ENCODE measurements around the gene PRLH. TPM values are rescaled to one million over a fixed set of nuclear protein-coding genes. Genes with fewer than 3 reads are reported as not detected.
A peak's percentile ranks its signal among the peaks of the same experiment; 100 is the strongest.

The PRLH gene, protein sequence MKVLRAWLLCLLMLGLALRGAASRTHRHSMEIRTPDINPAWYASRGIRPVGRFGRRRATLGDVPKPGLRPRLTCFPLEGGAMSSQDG
- not detected for total RNA-seq

DNA sequence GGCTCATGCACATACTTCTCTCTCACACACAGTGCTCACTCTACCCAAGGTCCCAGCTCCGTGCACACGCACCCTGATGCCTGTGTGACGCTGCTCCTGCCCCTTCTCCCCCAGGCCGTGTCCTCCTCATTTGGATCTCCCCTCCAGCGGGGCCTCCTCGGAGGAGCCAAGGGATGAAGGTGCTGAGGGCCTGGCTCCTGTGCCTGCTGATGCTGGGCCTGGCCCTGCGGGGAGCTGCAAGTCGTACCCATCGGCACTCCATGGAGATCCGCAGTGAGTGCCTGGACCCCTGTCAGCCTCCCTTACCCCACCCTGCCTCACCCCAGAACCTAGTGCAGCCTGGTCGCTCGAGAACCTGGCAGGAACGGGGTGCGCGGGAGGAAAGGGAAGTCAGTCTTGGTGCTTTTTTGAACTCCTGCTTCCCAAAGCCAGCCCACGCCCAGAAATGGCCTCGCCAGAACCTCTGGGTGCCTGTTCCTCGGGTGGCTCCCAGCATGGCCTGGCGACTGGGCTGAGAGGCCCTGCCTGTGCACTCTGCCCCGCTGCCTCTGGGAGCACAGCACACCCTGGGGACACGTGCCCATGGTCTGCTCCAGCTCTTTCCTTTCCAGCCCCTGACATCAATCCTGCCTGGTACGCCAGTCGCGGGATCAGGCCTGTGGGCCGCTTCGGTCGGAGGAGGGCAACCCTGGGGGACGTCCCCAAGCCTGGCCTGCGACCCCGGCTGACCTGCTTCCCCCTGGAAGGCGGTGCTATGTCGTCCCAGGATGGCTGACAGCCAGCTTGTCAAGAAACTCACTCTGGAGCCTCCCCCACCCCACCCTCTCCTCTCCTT, at the start of gene PRLH:
Gene PRLH (plus strand): TSS at position 174 of the 835 bp plus-strand sequence. CDS start 0 bp downstream, at position 174.
- DNase-seq (ENCODE audit: low spot score), result no peak
- intact Hi-C loops (cut with DNase I), result no loop called here
- ATAC-seq, result no peak

DNA sequence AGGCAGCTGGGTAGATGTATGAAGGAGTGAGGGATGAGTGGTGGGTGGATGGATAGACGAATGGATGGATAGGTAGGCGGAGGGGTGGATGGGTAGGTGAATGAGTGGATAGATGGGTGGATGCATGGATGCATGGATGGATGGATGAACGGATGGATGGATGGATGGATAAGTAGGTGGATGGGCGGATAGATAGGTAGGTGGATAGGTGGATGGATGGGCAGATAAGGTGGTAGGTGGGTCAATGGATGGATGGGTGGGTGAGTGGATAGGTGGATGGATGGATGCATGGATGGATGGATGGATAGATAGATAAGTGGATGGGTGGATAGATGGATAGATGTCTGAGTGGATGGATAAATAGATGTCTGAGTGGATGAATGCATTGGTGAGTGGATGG, 49.2 kb upstream of the PRLH start:
- intact Hi-C loops (cut with DNase I), result no loop called here
- no peak for DNase-seq (ENCODE audit: low spot score)
- no peak for ATAC-seq

DNA sequence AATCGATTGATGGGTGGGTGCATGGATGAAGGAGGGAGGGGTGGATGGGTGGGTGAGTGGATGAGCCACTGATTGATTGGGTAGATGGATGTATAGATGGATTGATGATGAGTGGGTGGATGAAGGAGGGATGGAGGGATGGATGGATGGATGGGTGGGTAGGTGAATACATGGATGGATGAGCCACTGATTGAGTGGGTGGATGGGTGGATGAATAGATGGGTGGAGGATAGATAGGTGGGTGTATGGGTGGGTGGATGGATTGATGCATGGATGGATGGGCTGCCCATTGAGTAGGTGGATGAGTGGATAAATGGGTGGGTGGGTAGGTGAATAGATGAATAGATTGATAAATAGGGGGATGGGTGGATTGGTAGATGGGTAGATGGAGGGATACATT, 48.4 kb upstream of the PRLH start:
- ATAC-seq (no peak), DNase-seq (ENCODE audit: low spot score) (no peak)
- intact Hi-C loops (cut with DNase I), result loop anchor here (2.0 kb wide), 1 partner anchor 37 kb away; no protein-coding TSS in a partner anchor

DNA sequence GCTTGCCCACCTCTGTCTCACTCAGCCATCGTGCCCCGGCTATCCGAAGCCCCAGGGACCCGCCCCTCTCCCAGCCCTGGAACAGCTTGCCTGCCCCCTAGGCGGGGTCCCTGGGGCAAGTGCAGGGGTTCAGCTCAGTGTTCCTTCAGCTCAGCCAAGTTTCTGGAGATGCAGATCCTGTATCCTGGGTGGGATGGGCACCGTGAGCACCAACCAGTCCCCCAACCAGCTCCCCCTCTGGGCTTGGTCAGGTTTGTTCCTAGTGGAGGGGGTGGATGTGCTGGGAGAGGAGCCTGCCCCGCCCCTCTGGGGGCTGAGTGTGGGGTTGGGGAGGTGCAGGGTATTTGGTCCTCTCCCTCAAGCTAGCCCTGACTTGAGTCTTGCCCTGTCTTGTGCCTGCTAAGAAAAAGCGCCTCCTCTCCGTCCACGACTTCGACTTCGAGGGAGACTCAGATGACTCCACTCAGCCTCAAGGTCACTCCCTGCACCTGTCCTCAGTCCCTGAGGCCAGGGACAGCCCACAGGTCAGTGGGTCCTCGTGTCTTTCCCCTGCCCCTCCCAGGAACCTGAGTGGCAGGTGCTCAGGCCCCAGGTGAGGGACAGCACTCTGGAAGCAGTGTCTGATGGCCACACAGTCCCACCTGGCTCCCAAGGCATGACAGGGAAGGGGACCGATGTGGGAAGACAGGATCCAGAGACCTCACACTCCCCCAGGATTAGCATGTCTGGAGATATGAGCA, 46.7 kb upstream of the PRLH start:
- intact Hi-C loops (cut with DNase I), result loop anchor here (2.0 kb wide), 1 partner anchor 35 kb away; no protein-coding TSS in a partner anchor
- DNase-seq (ENCODE audit: low spot score) (no peak), ATAC-seq (peak; percentile 37)

DNA sequence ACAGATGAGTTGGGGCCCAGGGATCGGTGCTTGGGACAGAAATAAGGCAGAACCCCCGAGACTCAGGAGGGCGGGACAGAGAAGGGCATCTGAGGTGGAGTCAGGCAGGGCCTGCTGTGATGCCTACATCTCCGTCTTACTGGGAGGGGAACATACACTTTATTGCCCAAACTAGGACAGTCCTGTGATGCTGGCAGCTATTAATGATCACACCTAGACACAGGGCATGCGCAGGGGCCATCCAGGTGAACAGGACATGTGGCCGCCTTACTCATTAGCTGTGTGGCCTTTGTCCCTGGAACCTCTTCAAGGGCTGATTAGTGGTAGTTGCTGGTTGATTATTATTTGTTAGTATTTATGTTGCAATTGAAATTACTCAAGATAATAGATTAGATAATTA, 46.1 kb upstream of the PRLH start:
- ATAC-seq, result no peak
- intact Hi-C loops (cut with DNase I), result no loop called here
- DNase-seq (ENCODE audit: low spot score), result no peak

DNA sequence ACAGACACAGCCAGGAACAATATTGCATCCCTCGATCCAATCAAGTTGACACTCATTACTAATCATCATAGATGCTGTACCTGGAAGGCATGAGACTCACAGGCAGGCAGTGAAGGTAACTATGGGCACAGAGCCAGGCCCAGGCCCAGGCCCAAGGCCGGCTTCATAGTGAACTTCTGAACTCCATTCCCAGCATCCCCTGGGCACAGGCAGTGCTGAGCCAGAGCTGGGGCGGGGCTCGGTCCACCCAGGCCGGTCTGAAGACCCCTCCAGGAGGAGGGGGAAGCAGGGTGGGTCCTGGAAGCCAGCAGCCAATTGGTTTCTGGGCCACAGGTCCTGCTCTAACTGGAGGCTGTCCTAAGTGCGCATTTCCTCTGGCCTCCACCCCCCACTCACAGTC, 41.7 kb upstream of the PRLH start:
- peak; percentile 15 for ATAC-seq

DNA sequence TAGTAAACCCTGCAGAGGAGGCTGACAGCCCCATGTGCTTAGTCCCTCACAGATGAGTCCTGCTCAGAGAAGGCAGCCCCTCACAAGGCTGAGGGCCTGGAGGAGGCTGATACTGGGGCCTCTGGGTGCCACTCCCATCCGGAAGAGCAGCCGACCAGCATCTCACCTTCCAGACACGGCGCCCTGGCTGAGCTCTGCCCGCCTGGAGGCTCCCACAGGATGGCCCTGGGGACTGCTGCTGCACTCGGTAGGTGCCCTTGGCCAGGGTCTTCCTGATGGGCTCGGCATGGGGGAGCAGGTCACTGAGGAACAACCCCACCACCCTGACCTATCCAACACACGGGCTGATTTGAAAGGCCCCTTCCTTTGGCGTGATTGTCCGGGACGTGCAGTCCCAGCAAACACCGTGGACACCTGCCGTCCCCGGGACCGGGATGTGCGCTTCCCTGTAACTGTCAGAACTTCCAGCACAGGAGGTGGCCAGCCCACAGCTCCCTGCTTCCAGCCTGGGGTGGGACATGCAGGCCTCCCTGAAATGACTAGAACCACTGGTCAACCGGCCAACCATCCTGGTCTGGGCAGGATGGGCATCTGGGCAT, 40.7 kb upstream of the PRLH start:
- peak; percentile 24 for ATAC-seq
- no peak for DNase-seq (ENCODE audit: low spot score)

More for the DNA sequence above, 41.7 kb upstream of the PRLH start:
- intact Hi-C loops (cut with DNase I), result no loop called here
- no peak for DNase-seq (ENCODE audit: low spot score)

DNA sequence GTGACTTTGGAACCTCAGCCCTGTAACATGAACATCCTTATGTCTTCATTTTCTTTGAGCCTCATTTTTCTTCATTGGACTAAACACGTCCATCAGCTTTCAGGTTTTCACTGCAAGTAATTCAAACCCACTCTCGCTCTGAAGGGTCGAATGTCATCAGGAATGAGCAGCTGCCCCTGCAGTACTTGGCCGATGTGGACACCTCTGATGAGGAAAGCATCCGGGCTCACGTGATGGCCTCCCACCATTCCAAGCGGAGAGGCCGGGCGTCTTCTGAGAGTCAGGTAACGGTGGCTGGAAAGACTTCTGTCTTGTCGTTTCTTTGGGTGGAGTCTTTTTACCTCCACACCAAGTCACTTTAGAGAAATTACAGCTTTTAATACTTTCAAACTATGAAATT, 39.1 kb upstream of the PRLH start:
- no peak for DNase-seq (ENCODE audit: low spot score)
- no peak for ATAC-seq

More for the DNA sequence above, 40.7 kb upstream of the PRLH start:
- intact Hi-C loops (cut with DNase I), result no loop called here

DNA sequence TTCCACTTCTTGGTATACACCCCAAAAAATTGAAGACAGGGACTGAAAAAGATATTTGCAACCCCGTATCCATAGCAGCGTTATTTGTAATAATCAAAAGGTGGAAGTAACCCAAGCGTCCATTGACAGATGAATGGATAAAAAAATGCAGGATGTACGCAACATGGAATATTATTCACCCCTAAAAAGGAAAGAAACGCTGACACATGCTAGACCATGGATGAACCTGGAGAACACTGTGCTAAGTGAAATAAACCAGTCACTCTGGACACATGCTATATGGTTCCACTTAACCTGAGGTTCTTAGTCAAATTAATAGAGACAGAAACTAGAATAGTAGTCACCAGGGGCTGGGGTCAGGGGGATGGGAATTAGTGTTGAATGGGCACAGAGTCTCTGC, 38.6 kb upstream of the PRLH start:
- no peak for DNase-seq (ENCODE audit: low spot score)
- ATAC-seq, result no peak
- intact Hi-C loops (cut with DNase I), result no loop called here

More for the DNA sequence above, 39.1 kb upstream of the PRLH start:
- intact Hi-C loops (cut with DNase I), result no loop called here

DNA sequence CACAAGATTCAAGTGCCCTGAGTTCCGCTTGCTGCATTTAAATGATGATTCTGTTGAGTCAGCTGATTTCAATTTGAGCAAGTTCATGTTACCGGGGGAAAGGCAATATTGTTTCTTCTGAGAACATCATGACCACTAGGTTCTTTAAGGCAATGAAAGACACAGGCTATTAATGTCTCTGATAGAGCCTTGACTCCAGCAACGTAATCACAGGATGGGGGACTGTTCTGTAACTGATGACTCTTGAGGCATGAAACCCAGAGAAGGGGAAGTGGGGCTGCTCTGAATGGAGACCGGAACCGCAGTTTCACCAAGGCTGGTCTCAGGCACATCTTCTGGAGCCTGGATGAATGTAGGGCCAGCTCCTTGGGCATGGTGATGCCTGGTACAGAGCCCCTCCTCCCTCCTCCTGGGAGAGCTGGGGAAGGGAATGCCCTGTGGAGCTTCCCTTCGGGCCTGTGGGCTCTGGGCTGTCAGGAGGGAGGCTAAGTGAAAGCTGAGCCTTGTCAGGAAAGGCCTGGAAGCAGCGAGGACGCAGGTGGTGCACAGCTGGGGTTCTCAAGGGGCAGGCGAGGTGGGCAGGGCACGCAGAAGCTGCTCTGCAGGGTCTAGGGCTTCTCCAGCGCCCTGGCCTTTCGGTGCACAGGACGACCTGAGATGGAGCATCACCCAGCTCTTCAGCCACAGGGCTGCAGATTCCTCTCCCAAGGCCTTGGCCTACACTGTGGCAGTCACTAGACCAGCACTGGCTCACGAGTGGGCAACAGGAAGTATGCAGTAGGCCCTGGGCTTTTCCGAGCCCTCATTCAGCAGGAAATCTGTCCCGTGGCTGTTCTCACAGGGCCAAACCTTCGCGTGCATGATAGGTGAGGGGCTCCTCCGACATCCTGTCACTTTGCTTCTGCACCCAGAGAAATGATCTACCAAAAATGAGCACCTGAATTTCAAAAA, 36.6 kb upstream of the PRLH start:
- DNase-seq (ENCODE audit: low spot score) (no peak), ATAC-seq (no peak)
- intact Hi-C loops (cut with DNase I), result no loop called here

DNA sequence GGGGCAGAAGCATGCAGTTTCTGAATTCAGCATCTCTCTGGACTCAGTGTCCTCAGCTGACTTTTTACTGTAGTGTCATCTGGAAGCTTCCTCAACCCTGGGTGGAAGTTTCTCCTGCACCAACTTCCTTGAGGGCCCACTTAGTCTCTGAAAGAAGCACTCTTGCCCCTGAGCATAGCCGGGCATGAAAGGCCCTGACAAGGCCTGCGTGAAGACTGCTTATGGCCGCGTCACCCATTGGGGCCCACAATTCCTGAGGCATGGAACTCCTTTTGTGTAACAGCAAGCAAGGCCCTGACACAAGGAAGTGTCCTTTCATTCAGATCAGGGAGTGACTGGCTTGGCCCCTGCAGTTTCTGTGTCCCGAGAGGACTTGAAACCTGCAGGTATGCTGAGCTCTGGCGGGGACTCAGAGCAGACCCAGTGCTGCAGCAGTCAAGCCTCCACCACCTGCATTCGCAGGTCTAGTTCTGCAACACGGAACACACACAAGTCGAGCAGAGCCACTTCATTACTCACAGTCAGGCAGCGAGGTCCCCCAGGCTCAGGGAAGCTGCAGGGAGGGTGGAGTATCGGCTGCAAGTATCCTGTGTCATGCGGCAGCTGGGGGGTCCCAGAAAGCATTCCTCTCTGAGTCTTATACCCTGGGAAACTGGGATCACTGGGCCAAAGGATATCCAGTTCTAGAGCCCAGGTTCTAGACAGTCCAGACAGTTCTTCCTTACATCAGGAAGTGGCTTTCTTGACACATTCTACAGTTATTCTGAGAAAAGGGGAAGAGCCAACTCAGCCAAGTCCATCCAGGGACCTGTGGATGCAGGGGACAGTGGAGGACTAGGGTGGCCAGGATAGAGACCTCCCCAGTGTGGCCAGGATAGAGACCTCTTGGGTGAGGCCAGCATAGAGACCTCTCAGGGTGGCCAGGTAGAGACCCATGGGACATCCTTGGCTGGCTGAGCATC, 35.6 kb upstream of the PRLH start:
- ATAC-seq, result no peak
- no peak for DNase-seq (ENCODE audit: low spot score)
- intact Hi-C loops (cut with DNase I), result no loop called here

DNA sequence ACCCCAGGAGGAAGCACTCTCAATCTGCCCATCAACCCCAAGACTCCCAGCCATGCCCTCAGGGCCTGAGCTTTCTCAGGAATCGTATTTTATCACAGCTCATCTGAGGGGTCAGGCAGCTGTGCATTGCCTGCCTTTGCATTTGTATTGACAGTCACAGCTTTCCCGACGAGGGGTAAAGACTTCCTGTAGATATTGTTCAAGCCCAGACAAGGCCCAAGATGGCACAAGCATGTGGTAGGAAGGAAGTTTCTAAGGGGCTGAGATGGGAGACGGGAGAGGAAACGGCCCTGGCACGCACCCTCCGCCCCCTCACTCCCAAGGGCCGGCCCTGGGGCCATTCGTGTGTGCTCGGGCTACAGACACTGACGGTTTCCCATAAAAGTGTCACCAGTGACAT, 34.2 kb upstream of the PRLH start:
- ATAC-seq (no peak), DNase-seq (ENCODE audit: low spot score) (no peak)
- intact Hi-C loops (cut with DNase I), result no loop called here

DNA sequence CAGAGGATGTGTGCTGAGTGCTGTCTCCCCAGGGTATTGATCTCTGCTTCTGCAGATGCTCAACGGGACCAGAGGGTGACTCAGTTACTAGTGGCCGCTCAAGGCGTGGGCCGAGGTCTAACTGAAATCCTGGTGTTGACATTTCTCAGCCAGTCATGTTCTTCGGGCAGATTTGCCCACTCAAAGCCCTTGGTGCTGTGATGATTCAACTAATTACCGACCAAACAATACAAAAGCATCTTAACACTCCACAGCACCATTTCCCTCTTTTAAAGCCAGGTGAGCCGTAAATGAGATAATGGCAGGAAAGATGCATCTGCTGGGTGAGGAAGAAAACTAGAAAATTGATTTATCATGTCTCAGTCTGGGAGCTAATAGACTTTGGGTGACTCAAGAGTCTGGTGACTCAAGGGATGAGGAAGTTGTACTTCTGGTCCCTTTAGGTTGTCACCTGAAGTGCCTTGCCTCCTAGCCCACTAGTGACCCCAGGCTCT, 32.7 kb upstream of the PRLH start:
- no peak for DNase-seq (ENCODE audit: low spot score)
- ATAC-seq, result no peak
- intact Hi-C loops (cut with DNase I), result no loop called here

DNA sequence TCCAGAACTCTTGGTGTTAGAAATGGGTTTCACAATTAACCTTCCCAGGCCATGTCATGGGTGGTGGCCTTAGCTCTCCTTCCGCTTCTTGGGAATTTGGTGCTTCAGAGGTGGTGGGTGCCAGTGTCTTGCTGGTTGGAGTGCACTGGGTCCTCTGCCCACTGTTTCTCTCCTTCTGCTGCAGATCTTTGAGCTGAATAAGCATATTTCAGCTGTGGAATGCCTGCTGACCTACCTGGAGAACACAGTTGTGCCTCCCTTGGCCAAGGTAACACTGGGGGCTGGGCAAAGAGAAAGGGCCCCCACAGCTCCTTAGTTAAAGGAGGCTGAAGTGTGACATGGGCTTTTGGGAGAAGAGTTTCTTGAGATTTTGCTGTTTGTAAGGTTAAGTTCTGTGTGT, 32.0 kb upstream of the PRLH start:
- ATAC-seq, result no peak
- no peak for DNase-seq (ENCODE audit: low spot score)
- intact Hi-C loops (cut with DNase I), result no loop called here

DNA sequence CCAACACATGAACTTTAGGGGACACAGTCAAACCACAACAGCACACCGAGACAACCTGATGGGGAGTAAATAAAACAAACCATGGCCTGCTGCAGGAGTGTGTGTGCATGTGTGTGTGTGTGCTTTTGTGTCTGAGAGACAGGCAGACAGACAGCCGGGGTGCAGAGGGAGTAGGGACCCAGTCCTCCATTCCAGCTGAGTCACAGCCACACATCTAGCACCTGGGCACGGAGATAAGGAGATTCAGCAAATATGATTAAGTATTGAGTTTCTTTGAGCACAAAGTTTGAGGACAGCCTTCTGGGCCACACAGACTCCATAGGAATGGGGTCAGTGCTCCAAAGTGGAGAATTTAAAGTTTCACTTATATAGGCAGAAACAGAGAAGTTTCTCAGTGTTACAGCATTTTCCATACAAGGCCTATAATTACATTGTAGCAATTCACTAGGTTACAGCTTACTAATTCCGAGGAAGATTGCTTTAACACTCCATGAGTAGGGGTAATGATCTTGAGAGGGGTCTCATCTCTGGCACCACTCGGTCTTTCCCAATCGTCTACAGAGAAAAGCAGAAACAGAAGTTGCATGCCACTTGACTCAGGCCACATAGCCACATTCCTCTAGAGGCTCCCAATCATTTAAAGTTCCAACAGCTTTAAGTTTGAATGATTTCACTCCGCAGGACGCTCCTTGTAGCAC, 30.8 kb upstream of the PRLH start:
- ATAC-seq (no peak), DNase-seq (ENCODE audit: low spot score) (no peak)
- intact Hi-C loops (cut with DNase I), result loop anchor here (5.0 kb wide), 1 partner anchor 1938 kb away; no protein-coding TSS in a partner anchor

DNA sequence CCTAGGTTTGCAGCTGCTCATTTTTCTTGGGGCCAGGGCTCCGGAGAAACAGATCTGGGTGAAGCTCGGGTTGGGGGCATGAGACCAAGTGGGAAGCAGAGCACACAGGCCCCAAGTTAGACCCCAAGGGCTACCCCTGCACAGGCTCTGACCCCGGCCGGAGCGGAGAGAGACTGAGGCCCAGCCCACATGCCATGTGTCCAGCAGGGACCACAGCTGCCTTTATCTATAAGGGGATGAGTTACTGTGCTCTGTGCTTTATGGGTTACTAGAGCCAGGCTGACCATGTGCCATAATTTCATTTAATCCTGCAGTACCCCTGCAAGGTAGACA, 30.3 kb upstream of the PRLH start:
- no peak for DNase-seq (ENCODE audit: low spot score)
- intact Hi-C loops (cut with DNase I), result loop anchor here (5.0 kb wide), 1 partner anchor 1939 kb away; no protein-coding TSS in a partner anchor

DNA sequence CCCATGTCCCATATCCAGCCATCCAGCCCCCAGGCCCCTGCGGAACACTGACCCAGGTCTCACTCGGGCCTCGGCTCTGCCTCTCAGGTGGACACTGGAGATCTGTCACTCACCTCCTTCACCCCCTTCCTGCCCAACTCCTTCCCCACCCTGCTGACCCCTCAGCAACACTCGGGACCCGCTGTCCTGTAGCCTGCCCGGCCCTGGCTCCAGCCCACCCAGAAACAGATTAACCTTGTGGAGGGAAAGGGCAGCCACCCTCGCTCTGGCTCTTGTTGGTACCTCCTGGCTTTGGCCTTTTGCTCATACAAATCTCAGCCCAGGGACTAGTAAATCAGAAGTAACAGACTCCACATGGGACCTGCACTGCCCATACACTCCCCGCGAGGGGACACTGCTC, 29.8 kb upstream of the PRLH start:
- intact Hi-C loops (cut with DNase I), result loop anchor here (5.0 kb wide), 1 partner anchor 1939 kb away; no protein-coding TSS in a partner anchor
- no peak for DNase-seq (ENCODE audit: low spot score)
- no peak for ATAC-seq

More for the DNA sequence above, 30.3 kb upstream of the PRLH start:
- ATAC-seq, result no peak

Data from sciatic nerve (tissue), 2 donors.